ENCODE measurements around the gene HBS1L.

Gene HBS1L

GRCh38 chr6:134995536-134995935, 59.1 kb downstream of the HBS1L start:
- DNase-seq: no peak

- DNase-seq: no peak
Observed at GRCh38 chr6:134994431-134994830, 60.2 kb downstream of the HBS1L start.

GRCh38 chr6:134992155-134992554, 62.5 kb downstream of the HBS1L start:
- no peak for DNase-seq

- DNase-seq: no peak
Observed at GRCh38 chr6:134990262-134990661, 64.4 kb downstream of the HBS1L start.

- DNase-seq: no peak
Observed at GRCh38 chr6:134984821-134985220, 69.8 kb downstream of the HBS1L start.

GRCh38 chr6:134983823-134984222, 70.8 kb downstream of the HBS1L start:
- DNase-seq: no peak

GRCh38 chr6:134982161-134982560, 72.5 kb downstream of the HBS1L start:
- DNase-seq: no peak

- DNase-seq: no peak
Observed at GRCh38 chr6:134980846-134981245, 73.8 kb downstream of the HBS1L start.

GRCh38 chr6:134979142-134979541, 75.5 kb downstream of the HBS1L start:
- no peak for DNase-seq

GRCh38 chr6:134974370-134974769, 80.3 kb downstream of the HBS1L start:
- no peak for DNase-seq

GRCh38 chr6:134967711-134968110, 86.9 kb downstream of the HBS1L start:
- no peak for DNase-seq

GRCh38 chr6:134964451-134965203, 90.0 kb downstream of the HBS1L start:
- DNase-seq: no peak

GRCh38 chr6:134962421-134962820, 92.2 kb downstream of the HBS1L start:
- no peak for DNase-seq

- no peak for DNase-seq
Observed at GRCh38 chr6:134961366-134961765, 93.3 kb downstream of the HBS1L start.

- no peak for DNase-seq
Observed at GRCh38 chr6:134959603-134960002, 95.0 kb downstream of the HBS1L start.

GRCh38 chr6:134956676-134957075, 97.9 kb downstream of the HBS1L start:
- DNase-seq: no peak

GRCh38 chr6:134956032-134956431, 98.6 kb downstream of the HBS1L start:
- no peak for DNase-seq

- DNase-seq: no peak
Observed at GRCh38 chr6:134954272-134955000, 100.2 kb downstream of the HBS1L start.

GRCh38 chr6:134951494-134952263, 102.9 kb downstream of the HBS1L start:
- no peak for DNase-seq

- no peak for DNase-seq
Observed at GRCh38 chr6:134950482-134950881, 104.1 kb downstream of the HBS1L start.

GRCh38 chr6:134949927-134950326, 104.7 kb downstream of the HBS1L start, which contains the start of gene ALDH8A1:
Gene ALDH8A1, minus strand, starts transcription at chr6:134950101. Its CDS starts 48 bp downstream, at chr6:134950053.
- no peak for DNase-seq

GRCh38 chr6:134948691-134949090, 105.9 kb downstream of the HBS1L start:
- DNase-seq: no peak

- no peak for DNase-seq
Observed at GRCh38 chr6:134948142-134948541, 106.5 kb downstream of the HBS1L start.

- no peak for DNase-seq
Observed at GRCh38 chr6:134945045-134945444, 109.6 kb downstream of the HBS1L start.

Data from NCI-H2029 treated with DMSO at 0.1 percent for 48 hours (cell line).